HepG2 (cell line): Measurements from ENCODE around the gene RARG. TPM values are rescaled to one million over a fixed set of nuclear protein-coding genes. Genes with fewer than 3 reads are reported as not detected.
A peak's percentile ranks its signal among the peaks of the same experiment; 100 is the strongest.

Experiments used
- FOXK2 ChIP-seq: fragments of 450-650 bp; IDR thresholded peaks from 2 replicates; pipeline ENCODE4 v1.6.1; 2016
- FOXO1 ChIP-seq: sonication (generic); formaldehyde crosslinking; IDR thresholded peaks from 2 replicates; pipeline ENCODE4 v1.4.0; 2020; ENCODE audit warnings: missing genetic modification reagents
- HDAC2 ChIP-seq: sonication (generic); formaldehyde crosslinking; IDR thresholded peaks from 2 replicates; pipeline ENCODE4 v1.4.0; 2020; ENCODE audit warnings: missing genetic modification reagents
- ISL2 ChIP-seq: sonication (generic); formaldehyde crosslinking; IDR thresholded peaks from 2 replicates; pipeline ENCODE4 v1.5.0; 2020; ENCODE audit warnings: missing genetic modification reagents
- KLF12 ChIP-seq: sonication (generic); formaldehyde crosslinking; IDR thresholded peaks from 2 replicates; pipeline ENCODE4 v1.4.0; 2020; ENCODE audit warnings: missing genetic modification reagents, borderline replicate concordance
- KMT2A ChIP-seq: sonication (generic); formaldehyde crosslinking; IDR thresholded peaks from 2 replicates; pipeline ENCODE4 v1.4.0; 2020; ENCODE audit warnings: missing genetic modification reagents
- NKX3-1 ChIP-seq: sonication (generic); formaldehyde crosslinking; IDR thresholded peaks from 2 replicates; pipeline ENCODE4 v1.5.0; 2020; ENCODE audit warnings: missing genetic modification reagents
- POLR2AphosphoS5 ChIP-seq: IDR thresholded peaks from 2 replicates; pipeline ENCODE4 v1.6.1; 2012; ENCODE audit warnings: low read depth, low read length
- RARA ChIP-seq: IDR thresholded peaks from 2 replicates; pipeline ENCODE4 v1.6.1; 2016; ENCODE audit warnings: missing genetic modification reagents, missing compliant biosample characterization
- RFX3 ChIP-seq: IDR thresholded peaks from 2 replicates; pipeline ENCODE4 v1.6.1; 2016; ENCODE audit warnings: missing biosample characterization, missing genetic modification reagents
- SKI ChIP-seq: fragments of 450-650 bp; IDR thresholded peaks from one replicate; pipeline ENCODE4 v1.6.1; 2018; ENCODE audit warnings: mild to moderate bottlenecking; ENCODE audit not compliant: partially characterized antibody
- ZBTB3 ChIP-seq: sonication (generic); formaldehyde crosslinking; IDR thresholded peaks from 2 replicates; pipeline ENCODE4 v1.4.0; 2020; ENCODE audit warnings: low read depth, mild to moderate bottlenecking, moderate library complexity, missing genetic modification reagents, borderline replicate concordance
- ZNF253 ChIP-seq: sonication (generic); formaldehyde crosslinking; IDR thresholded peaks from 2 replicates; pipeline ENCODE4 v1.8.0; 2022; ENCODE audit warnings: mild to moderate bottlenecking, missing genetic modification reagents, borderline replicate concordance
- ZNF547 ChIP-seq: sonication (generic); formaldehyde crosslinking; IDR thresholded peaks from 2 replicates; pipeline ENCODE4 v1.5.1; 2020; ENCODE audit warnings: mild to moderate bottlenecking, missing genetic modification reagents
- ZNF782 ChIP-seq: sonication (generic); formaldehyde crosslinking; IDR thresholded peaks from 2 replicates; pipeline ENCODE4 v1.4.0; 2020; ENCODE audit warnings: missing genetic modification reagents, mild to moderate bottlenecking, borderline replicate concordance
- ZSCAN21 ChIP-seq: sonication (generic); formaldehyde crosslinking; IDR thresholded peaks from 2 replicates; pipeline ENCODE4 v1.8.0; 2022; ENCODE audit warnings: mild to moderate bottlenecking, missing genetic modification reagents, moderate library complexity, borderline replicate concordance
- polyA plus RNA-seq, 8 experiments: library from polyadenylated mRNA; depleted of rRNA in 3 of 8; stranded (reverse) in 7 of 8; unstranded in 1 of 8; fragments of >200 nt; fragmentation: Illumina TruSeq in 4 of 8; extraction: Trizol in 4 of 8; gene quantifications; 2 replicates each; pipeline versions ENCODE4 v1.2.1 to v1.2.3, GENCODE V29; 2011 to 2016; ENCODE audit warnings: low read depth in 4 of 8, missing spikeins in 1 of 8, mixed read lengths in 1 of 8; ENCODE audit not compliant: insufficient read depth in 1 of 8
- total RNA-seq, 5 experiments: library from RNA; depleted of rRNA; stranded (reverse); fragments of >200 nt; fragmentation: Illumina TruSeq; extraction: Trizol; gene quantifications; 2 replicates each; pipeline ENCODE4 v1.2.3, GENCODE V29; 2016; ENCODE audit warnings: low read depth in 1 of 5
- TF ChIP-seq, protein P1 (sequence below): sonication (generic); formaldehyde crosslinking; IDR thresholded peaks from 2 replicates; pipeline ENCODE4 v1.4.0; 2020; ENCODE audit warnings: mild to moderate bottlenecking, missing genetic modification reagents
- TF ChIP-seq, protein P2 (sequence below): sonication (generic); formaldehyde crosslinking; IDR thresholded peaks from 2 replicates; pipeline ENCODE4 v1.4.0; 2020; ENCODE audit warnings: missing genetic modification reagents
- TF ChIP-seq, protein P3 (sequence below): sonication (generic); formaldehyde crosslinking; IDR thresholded peaks from 2 replicates; pipeline ENCODE4 v1.8.0; 2022; ENCODE audit warnings: mild to moderate bottlenecking, missing genetic modification reagents, moderate library complexity

The RARG gene
- total and polyA plus RNA-seq, 2 of the 13 experiments (the other 11 are each of a cell fraction or from before 2014, with no cell fraction given) = 0.77 to 1.5 TPM

DNA sequence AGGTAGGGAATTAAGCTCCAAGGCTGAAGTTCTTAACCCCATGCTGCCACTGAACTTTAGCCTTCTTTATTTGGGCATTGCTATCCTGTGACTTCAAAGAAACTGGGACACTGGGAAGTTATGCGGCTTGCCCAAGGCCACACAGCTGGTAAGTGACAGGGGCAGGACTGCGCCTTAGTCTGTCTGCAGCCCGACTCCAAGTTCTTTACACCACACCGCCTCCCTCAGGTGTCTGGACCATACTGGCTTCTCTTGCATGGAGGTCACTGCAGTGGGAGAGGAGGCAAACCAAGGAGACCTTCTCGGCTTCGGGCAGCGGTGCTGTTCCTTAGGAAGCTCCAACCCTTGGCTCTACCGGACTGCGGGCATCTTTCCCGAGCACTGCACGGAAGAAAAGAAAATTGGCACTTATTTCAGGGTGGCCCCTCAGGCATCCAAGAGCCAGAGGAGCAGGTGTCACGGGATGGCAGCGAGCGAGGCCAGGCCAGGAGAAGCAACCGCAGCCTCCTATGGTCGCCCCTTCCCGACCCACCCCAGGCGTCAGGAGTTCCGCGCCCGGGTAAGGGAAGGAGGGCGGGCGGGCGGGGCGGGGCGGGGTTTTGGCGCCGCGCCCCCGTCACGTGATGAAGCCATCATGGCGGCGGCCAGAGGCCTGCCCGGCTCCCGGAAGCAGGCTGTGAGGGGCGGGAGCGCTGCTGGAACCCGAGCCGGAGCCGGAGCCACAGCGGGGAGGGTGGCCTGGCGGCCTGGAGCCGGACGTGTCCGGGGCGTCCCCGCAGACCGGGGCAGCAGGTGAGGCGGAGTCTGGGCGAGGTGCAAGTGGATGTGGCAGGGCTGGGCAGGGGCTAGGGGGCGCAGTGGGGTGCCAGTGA lies 19.7 kb upstream of the RARG start (continued):
- TF ChIP-seq, protein P1, sequence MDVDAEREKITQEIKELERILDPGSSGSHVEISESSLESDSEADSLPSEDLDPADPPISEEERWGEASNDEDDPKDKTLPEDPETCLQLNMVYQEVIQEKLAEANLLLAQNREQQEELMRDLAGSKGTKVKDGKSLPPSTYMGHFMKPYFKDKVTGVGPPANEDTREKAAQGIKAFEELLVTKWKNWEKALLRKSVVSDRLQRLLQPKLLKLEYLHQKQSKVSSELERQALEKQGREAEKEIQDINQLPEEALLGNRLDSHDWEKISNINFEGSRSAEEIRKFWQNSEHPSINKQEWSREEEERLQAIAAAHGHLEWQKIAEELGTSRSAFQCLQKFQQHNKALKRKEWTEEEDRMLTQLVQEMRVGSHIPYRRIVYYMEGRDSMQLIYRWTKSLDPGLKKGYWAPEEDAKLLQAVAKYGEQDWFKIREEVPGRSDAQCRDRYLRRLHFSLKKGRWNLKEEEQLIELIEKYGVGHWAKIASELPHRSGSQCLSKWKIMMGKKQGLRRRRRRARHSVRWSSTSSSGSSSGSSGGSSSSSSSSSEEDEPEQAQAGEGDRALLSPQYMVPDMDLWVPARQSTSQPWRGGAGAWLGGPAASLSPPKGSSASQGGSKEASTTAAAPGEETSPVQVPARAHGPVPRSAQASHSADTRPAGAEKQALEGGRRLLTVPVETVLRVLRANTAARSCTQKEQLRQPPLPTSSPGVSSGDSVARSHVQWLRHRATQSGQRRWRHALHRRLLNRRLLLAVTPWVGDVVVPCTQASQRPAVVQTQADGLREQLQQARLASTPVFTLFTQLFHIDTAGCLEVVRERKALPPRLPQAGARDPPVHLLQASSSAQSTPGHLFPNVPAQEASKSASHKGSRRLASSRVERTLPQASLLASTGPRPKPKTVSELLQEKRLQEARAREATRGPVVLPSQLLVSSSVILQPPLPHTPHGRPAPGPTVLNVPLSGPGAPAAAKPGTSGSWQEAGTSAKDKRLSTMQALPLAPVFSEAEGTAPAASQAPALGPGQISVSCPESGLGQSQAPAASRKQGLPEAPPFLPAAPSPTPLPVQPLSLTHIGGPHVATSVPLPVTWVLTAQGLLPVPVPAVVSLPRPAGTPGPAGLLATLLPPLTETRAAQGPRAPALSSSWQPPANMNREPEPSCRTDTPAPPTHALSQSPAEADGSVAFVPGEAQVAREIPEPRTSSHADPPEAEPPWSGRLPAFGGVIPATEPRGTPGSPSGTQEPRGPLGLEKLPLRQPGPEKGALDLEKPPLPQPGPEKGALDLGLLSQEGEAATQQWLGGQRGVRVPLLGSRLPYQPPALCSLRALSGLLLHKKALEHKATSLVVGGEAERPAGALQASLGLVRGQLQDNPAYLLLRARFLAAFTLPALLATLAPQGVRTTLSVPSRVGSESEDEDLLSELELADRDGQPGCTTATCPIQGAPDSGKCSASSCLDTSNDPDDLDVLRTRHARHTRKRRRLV = no peak
- TF ChIP-seq RARA = peak; percentile 25; the same call in 1 of the 2 replicates
- no peak for TF ChIP-seq KMT2A (CRISPR knock-in tag)
- peak; percentile 62; the same call in 1 of the 2 replicates for TF ChIP-seq KLF12
- TF ChIP-seq ZBTB3 (CRISPR knock-in tag) = no peak
- peak; percentile 74; the same call in 1 of the 2 replicates for TF ChIP-seq ZNF547 (CRISPR knock-in tag)
- TF ChIP-seq, protein P2, sequence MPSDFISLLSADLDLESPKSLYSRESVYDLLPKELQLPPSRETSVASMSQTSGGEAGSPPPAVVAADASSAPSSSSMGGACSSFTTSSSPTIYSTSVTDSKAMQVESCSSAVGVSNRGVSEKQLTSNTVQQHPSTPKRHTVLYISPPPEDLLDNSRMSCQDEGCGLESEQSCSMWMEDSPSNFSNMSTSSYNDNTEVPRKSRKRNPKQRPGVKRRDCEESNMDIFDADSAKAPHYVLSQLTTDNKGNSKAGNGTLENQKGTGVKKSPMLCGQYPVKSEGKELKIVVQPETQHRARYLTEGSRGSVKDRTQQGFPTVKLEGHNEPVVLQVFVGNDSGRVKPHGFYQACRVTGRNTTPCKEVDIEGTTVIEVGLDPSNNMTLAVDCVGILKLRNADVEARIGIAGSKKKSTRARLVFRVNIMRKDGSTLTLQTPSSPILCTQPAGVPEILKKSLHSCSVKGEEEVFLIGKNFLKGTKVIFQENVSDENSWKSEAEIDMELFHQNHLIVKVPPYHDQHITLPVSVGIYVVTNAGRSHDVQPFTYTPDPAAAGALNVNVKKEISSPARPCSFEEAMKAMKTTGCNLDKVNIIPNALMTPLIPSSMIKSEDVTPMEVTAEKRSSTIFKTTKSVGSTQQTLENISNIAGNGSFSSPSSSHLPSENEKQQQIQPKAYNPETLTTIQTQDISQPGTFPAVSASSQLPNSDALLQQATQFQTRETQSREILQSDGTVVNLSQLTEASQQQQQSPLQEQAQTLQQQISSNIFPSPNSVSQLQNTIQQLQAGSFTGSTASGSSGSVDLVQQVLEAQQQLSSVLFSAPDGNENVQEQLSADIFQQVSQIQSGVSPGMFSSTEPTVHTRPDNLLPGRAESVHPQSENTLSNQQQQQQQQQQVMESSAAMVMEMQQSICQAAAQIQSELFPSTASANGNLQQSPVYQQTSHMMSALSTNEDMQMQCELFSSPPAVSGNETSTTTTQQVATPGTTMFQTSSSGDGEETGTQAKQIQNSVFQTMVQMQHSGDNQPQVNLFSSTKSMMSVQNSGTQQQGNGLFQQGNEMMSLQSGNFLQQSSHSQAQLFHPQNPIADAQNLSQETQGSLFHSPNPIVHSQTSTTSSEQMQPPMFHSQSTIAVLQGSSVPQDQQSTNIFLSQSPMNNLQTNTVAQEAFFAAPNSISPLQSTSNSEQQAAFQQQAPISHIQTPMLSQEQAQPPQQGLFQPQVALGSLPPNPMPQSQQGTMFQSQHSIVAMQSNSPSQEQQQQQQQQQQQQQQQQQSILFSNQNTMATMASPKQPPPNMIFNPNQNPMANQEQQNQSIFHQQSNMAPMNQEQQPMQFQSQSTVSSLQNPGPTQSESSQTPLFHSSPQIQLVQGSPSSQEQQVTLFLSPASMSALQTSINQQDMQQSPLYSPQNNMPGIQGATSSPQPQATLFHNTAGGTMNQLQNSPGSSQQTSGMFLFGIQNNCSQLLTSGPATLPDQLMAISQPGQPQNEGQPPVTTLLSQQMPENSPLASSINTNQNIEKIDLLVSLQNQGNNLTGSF = no peak
- TF ChIP-seq, protein P3, sequence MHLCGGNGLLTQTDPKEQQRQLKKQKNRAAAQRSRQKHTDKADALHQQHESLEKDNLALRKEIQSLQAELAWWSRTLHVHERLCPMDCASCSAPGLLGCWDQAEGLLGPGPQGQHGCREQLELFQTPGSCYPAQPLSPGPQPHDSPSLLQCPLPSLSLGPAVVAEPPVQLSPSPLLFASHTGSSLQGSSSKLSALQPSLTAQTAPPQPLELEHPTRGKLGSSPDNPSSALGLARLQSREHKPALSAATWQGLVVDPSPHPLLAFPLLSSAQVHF (CRISPR knock-in tag) = no peak
- TF ChIP-seq POLR2AphosphoS5 = peak; percentile 52; the same call in 1 of the 2 replicates
- no peak for TF ChIP-seq ZNF253 (CRISPR knock-in tag)
- no peak for TF ChIP-seq NKX3-1 (CRISPR knock-in tag)
- peak; percentile 39; the same call in 1 of the 2 replicates for TF ChIP-seq HDAC2
- no peak for TF ChIP-seq SKI
- TF ChIP-seq ZSCAN21 = peak; percentile 87
- 0 out of 2 replicates have a peak, but pooled peaks have one; percentile 30 for TF ChIP-seq FOXO1
- no peak for TF ChIP-seq RFX3 (CRISPR knock-in tag)
- no peak for TF ChIP-seq FOXK2
- no peak for TF ChIP-seq ZNF782 (CRISPR knock-in tag)
- peak; percentile 64; the same call in 1 of the 2 replicates for TF ChIP-seq ISL2 (CRISPR knock-in tag)
